Measurements from ENCODE around the gene MRPL39.

Gene MRPL39

DNA sequence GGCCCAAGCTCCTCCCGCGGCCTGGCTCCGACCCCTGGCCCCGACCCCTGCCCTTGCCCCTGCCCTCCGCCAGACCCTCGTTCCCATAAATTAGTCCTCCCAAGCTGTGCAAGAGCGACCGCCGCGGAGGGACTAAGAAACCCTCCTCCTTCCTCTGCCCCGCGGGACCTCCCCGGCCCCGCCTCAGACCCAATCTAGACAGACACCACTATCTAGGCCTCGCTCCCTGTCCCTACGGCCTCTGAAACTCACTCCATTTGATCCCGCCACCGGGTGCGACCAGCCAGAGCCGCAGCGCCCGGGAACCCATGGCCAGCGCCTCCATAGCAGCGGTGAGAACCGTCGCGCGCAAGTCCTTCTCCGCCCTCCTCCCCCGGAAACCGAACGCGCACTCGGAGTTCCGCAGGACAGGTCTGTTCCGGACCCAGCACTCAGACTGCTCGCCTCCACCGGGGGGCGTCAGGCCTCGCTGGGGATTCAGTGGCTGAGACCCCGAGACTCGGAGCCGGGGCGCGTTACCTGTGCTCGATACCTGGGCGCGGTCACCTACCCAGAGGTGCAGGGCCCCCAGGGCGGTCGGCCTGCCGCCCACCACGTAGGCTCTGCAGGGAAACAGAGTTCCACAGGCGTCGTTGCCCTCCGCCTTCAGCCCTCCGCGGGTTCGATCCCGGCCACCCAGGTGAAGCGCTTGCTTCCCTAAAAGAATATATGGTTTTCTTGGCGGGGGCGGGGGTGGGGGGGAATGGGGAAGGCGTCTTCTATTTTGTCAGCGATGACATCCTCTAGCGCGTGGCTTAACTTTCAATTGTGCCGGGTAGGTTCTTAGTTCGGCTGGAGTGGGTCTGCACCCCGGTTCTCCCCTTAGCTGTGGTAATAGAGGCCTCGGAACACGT is at the start of gene MRPL39:
TSS of gene MRPL39 (minus strand) at position 331 of the 893 bp plus-strand sequence. CDS start at position 325, 6 bp downstream.
- TF ChIP-seq, protein P1, sequence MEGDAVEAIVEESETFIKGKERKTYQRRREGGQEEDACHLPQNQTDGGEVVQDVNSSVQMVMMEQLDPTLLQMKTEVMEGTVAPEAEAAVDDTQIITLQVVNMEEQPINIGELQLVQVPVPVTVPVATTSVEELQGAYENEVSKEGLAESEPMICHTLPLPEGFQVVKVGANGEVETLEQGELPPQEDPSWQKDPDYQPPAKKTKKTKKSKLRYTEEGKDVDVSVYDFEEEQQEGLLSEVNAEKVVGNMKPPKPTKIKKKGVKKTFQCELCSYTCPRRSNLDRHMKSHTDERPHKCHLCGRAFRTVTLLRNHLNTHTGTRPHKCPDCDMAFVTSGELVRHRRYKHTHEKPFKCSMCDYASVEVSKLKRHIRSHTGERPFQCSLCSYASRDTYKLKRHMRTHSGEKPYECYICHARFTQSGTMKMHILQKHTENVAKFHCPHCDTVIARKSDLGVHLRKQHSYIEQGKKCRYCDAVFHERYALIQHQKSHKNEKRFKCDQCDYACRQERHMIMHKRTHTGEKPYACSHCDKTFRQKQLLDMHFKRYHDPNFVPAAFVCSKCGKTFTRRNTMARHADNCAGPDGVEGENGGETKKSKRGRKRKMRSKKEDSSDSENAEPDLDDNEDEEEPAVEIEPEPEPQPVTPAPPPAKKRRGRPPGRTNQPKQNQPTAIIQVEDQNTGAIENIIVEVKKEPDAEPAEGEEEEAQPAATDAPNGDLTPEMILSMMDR (IDR thresholded peaks at IDR 0.05; ENCODE audit: low read depth, low read length, missing control alignments), result peak; percentile 74
- in situ Hi-C loops (cut with HindIII; ENCODE audit: low sequenced_read_pairs), result no loop called here
- peak; percentile 84 for DNase-seq (ENCODE audit: low read depth)
- H3K4me3 ChIP-seq (ENCODE audit: low read depth, low read length), result peak within 1 kb of the TSS; percentile 86

GRCh38 chr21:25656412-25656811 is 49.1 kb upstream of the MRPL39 start:
- no peak for DNase-seq (ENCODE audit: low read depth)
- in situ Hi-C loops (cut with HindIII; ENCODE audit: low sequenced_read_pairs), result no loop called here
- TF ChIP-seq, protein P1 (IDR thresholded peaks at IDR 0.05; ENCODE audit: low read depth, low read length, missing control alignments), result no peak
- H3K4me3 ChIP-seq (ENCODE audit: low read depth, low read length), result no peak overlapping the region

DNA sequence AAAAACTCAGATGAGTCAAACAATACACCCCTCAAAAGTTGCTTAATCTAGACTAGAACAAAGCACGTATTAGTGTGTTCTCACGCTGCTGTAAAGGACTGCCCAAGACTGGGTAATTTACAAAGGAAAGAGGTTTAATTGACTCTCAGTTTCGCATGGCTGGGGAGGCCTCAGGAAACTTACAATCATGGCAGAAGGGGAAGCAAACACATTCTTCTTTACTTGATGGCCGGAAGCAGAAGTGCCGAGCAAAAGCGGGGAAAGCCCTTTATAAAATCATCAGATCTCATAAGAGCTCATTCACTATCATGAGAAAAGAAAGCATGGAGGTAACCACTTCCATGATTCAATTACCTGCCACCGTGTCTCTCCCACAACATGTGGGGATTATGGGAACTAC is 41.9 kb upstream of the MRPL39 start:
- in situ Hi-C loops (cut with HindIII; ENCODE audit: low sequenced_read_pairs), result no loop called here
- no peak overlapping the region for H3K4me3 ChIP-seq (ENCODE audit: low read depth, low read length)
- TF ChIP-seq, protein P1 (IDR thresholded peaks at IDR 0.05; ENCODE audit: low read depth, low read length, missing control alignments), result no peak
- DNase-seq (ENCODE audit: low read depth), result no peak

- no peak for DNase-seq (ENCODE audit: low read depth)
- TF ChIP-seq, protein P1 (IDR thresholded peaks at IDR 0.05; ENCODE audit: low read depth, low read length, missing control alignments), result no peak
- H3K4me3 ChIP-seq (ENCODE audit: low read depth, low read length), result no peak overlapping the region
- in situ Hi-C loops (cut with HindIII; ENCODE audit: low sequenced_read_pairs), result no loop called here
These were observed 40.4 kb upstream of the MRPL39 start for GRCh38 chr21:25647647-25648046.

GRCh38 chr21:25646474-25646873 is 39.2 kb upstream of the MRPL39 start:
- no peak for DNase-seq (ENCODE audit: low read depth)
- in situ Hi-C loops (cut with HindIII; ENCODE audit: low sequenced_read_pairs), result no loop called here

GRCh38 chr21:25643486-25643885 is 36.2 kb upstream of the MRPL39 start:
- H3K4me3 ChIP-seq (ENCODE audit: low read depth, low read length), result no peak overlapping the region
- in situ Hi-C loops (cut with HindIII; ENCODE audit: low sequenced_read_pairs), result no loop called here
- TF ChIP-seq, protein P1 (IDR thresholded peaks at IDR 0.05; ENCODE audit: low read depth, low read length, missing control alignments), result no peak
- no peak for DNase-seq (ENCODE audit: low read depth)

More at GRCh38 chr21:25646474-25646873, 39.2 kb upstream of the MRPL39 start:
- TF ChIP-seq, protein P1 (IDR thresholded peaks at IDR 0.05; ENCODE audit: low read depth, low read length, missing control alignments), result no peak
- no peak overlapping the region for H3K4me3 ChIP-seq (ENCODE audit: low read depth, low read length)
